Neutrophil (primary cell): ENCODE results near the gene NEU4.

Source experiments
- H3K27ac ChIP-seq: fragments of 200-600 bp; sonication (generic); 2 replicates; pipeline ENCODE4 v1.5.1; 2016; ENCODE audit warnings: mild to moderate bottlenecking, moderate library complexity
- H3K27me3 ChIP-seq: fragments of 200-600 bp; sonication (generic); 2 replicates; pipeline ENCODE4 v1.6.0; 2016; ENCODE audit warnings: mild to moderate bottlenecking
- H3K36me3 ChIP-seq: fragments of 200-600 bp; sonication (generic); 2 replicates; pipeline ENCODE4 v1.5.1; 2017
- H3K4me1 ChIP-seq, 2 experiments: fragments of 200-600 bp in 1 of 2; sonication (generic) in 1 of 2; 1 replicate in 1 of 2; 2 replicates in 1 of 2; pipeline versions ENCODE4 v1.5.1 to v1.6.1; 2013 to 2016; ENCODE audit warnings: low read depth in 1 of 2, low read length in 1 of 2, mild to moderate bottlenecking in 1 of 2, moderate library complexity in 1 of 2; ENCODE audit not compliant: control insufficient read depth in 1 of 2, insufficient read depth in 1 of 2
- H3K4me3 ChIP-seq, 2 experiments: fragments of 200-600 bp in 1 of 2; sonication (generic) in 1 of 2; 1 replicate in 1 of 2; 2 replicates in 1 of 2; pipeline ENCODE4 v1.5.1; 2013 to 2016; ENCODE audit warnings: low read depth in 1 of 2, low read length in 1 of 2, mild to moderate bottlenecking in 1 of 2, moderate library complexity in 1 of 2
- H3K9me3 ChIP-seq: fragments of 200-600 bp; sonication (generic); 2 replicates; pipeline ENCODE4 v1.5.1; 2016
- TF ChIP-seq, protein P1 (sequence below): fragments of 200-600 bp; sonication (generic); IDR thresholded peaks from 2 replicates; pipeline ENCODE4 v1.5.1; 2016; ENCODE audit warnings: antibody characterized with exemption

The NEU4 gene

DNA sequence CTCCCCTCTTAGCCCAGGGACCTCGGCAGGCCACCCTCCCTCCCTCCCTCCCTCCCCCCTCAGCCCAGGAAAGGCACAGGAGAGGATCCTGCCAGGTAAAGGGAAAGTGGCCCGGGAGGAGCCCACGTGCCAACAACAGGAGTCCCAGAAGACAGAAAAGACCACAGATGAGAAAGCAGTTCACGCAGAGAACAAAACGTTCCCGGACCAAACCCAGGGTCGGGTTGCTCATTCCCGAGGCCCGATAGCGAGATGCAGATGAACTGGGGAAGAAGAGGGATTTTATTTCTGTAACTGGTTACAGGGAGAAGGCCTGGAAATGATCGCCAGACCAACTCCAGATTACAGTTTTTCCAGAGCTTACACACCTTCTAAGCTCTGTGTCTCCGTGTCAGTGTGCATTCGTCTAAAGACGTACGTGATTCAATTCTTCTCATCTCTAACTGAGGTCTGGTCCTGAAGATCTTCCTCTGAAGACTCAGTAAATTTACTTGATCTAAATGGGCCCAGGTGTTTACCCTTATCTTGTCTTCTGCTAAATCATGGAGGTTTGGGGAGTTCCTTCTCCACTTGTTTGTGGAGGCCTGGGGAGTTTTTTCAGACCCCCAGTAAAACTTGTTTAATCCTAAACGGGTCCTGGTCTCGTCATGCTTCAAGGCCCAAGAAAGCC, 807 bp upstream of the NEU4 start:
- no peak overlapping the region for H3K4me3 ChIP-seq
- peaks cover 19% of the 10 kb centered on the region for H3K27me3 ChIP-seq
- H3K36me3 ChIP-seq, result no peaks in the 10 kb centered on the region
- H3K27ac ChIP-seq, result no peak overlapping the region
- H3K4me1 ChIP-seq, result peaks cover 0 to 3% of the 10 kb centered on the region in 2 experiments
- H3K9me3 ChIP-seq, result no peaks in the 10 kb centered on the region
- TF ChIP-seq, protein P1, sequence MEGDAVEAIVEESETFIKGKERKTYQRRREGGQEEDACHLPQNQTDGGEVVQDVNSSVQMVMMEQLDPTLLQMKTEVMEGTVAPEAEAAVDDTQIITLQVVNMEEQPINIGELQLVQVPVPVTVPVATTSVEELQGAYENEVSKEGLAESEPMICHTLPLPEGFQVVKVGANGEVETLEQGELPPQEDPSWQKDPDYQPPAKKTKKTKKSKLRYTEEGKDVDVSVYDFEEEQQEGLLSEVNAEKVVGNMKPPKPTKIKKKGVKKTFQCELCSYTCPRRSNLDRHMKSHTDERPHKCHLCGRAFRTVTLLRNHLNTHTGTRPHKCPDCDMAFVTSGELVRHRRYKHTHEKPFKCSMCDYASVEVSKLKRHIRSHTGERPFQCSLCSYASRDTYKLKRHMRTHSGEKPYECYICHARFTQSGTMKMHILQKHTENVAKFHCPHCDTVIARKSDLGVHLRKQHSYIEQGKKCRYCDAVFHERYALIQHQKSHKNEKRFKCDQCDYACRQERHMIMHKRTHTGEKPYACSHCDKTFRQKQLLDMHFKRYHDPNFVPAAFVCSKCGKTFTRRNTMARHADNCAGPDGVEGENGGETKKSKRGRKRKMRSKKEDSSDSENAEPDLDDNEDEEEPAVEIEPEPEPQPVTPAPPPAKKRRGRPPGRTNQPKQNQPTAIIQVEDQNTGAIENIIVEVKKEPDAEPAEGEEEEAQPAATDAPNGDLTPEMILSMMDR, result no peak

DNA sequence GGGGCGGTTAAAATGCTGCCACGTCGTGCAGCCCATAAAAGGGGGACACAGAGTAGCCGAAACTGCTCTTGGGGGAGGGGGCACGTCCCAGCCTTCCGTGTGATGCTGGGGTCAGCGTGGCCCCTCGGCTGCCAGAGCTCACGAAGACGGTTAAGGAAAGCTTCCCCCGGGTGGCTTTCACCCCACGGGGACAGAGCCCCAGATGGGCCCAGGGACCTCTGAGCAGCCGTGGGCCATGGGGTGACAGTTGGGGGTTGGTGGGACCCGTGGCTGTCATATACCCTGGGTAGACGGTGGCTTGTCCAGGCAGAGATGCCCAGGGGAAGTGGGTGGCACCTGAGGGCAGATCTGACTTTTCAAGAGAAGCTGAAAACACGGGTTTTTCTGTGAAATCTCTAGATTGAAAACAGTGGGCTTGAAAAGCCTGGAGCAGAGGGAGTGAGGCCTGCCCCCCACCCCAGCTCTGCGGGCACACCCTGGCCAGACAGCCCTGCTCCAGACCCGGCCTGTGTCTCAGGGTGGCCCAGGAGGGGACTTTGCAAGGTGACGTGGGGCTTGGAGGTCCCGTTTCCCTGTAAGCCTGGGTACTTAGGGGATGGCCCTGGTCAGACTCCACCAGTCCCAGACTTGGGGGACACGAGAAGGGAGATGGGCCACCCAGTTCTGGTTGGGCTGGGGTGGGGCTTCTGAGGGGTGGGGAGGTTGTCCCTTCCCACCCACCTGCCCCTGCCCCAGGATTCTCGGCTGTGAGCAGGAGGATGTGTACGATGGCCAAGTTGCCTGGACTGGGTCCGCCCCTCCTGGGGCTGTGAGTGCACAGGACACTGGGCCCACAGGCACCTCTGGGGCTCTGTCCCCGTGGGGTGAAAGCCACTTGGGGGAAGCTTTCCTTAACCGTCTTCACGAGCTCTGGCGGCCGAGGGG, 652 bp downstream of the NEU4 start:
- peaks cover 5% of the 10 kb centered on the region for H3K27me3 ChIP-seq
- H3K4me1 ChIP-seq, result peaks cover 0 to 3% of the 10 kb centered on the region in 2 experiments
- no peaks in the 10 kb centered on the region for H3K9me3 ChIP-seq
- H3K27ac ChIP-seq, result no peak overlapping the region
- no peaks in the 10 kb centered on the region for H3K36me3 ChIP-seq
- TF ChIP-seq, protein P1, result no peak
- H3K4me3 ChIP-seq, result no peak overlapping the region

DNA sequence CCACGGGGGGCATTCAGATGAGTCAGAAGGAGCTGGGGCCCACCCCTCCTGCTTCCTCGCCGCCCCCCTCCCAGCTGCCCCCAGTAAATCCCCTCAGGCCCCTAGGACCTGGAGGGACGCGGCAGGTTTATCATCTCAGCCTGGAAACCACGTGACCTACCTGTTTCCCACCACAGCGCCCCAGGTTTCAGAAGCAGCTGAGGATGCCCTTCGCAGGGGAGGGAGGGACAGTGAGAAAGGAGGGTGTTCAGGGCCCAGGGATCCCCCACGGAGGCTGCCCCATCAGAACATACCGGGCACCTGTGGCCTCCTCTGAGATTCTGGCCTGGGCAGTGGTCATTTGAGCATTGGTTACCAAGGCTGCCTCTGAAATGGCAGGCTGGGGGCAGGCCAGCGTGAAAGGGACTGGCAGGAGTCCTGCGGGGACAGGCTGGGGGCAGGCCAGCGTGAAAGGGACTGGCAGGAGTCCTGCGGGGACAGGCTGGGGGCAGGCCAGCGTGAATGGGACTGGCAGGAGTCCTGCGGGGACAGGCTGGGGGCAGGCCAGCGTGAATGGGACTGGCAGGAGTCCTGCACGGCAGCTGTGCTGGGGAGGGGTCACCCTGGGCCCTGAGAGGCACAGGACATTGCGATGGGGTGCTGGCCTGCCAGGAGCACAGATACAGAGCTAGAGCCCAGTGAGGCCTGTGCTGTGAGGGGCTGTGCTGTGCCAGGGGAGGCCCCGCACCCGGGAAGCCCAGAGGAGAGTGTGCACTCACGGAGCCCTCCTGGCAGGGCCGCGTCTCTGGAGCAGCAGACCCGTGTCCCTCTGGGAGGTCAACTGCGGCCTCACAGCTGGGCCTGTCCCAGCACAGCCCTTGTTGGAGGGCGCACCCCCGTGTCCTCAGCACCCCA, 1.6 kb downstream of the NEU4 start:
- no peak overlapping the region for H3K4me3 ChIP-seq
- H3K4me1 ChIP-seq, result no peaks in the 10 kb centered on the region
- H3K36me3 ChIP-seq, result no peaks in the 10 kb centered on the region
- H3K27ac ChIP-seq, result no peak overlapping the region
- TF ChIP-seq, protein P1, result no peak
- no peaks in the 10 kb centered on the region for H3K27me3 ChIP-seq
- no peaks in the 10 kb centered on the region for H3K9me3 ChIP-seq

DNA sequence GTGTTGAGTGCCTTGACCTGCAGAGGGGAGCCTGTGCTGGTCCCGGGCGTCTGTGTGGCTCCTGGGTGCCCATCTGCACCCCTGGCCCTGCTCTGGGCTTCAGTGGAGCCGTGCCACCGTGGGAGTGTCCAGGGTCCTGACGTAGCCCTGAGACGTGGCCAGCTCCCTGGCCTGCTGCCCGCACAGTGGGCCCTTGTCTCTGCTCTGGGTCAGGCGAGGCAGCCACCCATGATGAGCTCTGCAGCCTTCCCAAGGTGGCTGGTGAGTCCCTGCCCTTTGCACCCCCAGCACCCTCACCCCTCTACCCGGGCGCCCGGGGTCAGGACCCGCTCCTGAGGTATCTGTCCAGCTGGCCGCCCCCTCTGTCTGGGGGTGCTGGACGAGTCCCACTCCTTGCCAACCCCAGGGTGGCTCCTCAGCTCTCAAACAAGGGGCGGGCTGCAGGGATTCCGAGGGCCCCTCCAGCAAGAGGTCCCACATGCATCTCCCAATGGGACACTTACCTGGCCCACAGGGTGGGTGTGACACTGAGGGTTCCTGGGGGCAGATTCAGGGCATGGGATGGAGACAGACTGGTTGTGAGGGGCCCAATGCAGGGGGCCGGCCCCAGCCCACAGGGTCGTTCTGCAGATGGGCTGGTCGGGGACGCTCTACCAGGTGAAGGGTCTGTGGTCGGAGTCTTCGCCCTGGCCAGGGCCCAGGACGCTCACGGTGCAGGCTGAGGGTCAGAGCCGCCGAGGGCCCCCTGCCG, 2.4 kb downstream of the NEU4 start:
- Histone ChIP-seq H3K27ac (no peak overlapping the region), H3K27me3 (peaks cover 8% of the 10 kb centered on the region), H3K9me3 (no peaks in the 10 kb centered on the region), H3K4me3 (no peak overlapping the region), H3K4me1 (no peaks in the 10 kb centered on the region), H3K36me3 (no peaks in the 10 kb centered on the region)
- TF ChIP-seq, protein P1, result no peak
